Tibial nerve (tissue), 3 donors: ENCODE data around the gene WNT9A.

Experiments
- POLR2A ChIP-seq, 2 donors: fragments of 450-650 bp; IDR thresholded peaks; one replicate each; pipeline ENCODE4 v1.6.1; 2017; ENCODE audit warnings: antibody characterized with exemption in 2 of 2, mild to moderate bottlenecking in 2 of 2, moderate library complexity in 2 of 2
- TF ChIP-seq, protein P1 (sequence below), 5 experiments: fragments of 200-600 bp in 3 of 5; fragments of 450-650 bp in 2 of 5; sonication (generic) in 3 of 5; IDR thresholded peaks; one replicate each; pipeline ENCODE4 v1.5.1; 2016 to 2019; ENCODE audit warnings: antibody characterized with exemption in 5 of 5, mild to moderate bottlenecking in 3 of 5, moderate library complexity in 2 of 5

DNA sequence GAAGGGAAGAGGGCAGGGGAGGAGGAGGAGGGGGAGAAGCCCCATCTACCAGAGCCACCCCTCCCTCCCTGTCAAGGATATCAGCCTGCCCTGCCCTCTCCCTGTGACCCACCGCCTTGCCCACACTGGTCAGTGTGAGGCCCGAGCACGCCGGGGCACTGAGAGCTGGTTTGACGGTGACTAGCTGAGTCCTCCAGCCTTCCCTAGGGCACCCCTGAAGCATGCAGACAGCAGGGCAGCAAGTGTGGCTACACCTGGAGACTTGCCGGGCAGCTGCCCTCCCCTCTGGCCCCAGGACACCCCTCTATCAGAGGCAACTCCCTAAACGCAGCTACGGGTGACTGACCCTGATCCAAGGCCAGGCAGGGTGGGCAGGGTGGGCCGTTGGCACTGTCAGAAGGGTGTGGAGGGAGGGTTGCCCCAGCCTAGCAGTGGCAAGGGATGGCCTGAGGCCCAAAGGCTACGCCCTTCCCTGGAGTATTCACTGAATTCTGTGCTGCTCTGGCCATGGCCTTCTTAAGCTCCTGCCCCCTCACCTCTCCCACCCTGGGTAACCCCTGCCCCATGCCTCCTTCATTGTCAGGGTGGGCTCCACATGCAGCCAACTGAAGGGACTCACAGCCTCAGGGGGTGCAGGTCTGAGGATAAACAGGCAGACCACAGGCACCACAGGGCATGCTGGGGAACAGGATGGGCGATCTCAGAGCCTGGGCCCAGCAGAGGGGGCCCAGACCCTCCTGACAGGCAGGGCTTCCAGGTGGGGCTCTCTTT, 19.6 kb downstream of the WNT9A start:
- TF ChIP-seq, protein P1, sequence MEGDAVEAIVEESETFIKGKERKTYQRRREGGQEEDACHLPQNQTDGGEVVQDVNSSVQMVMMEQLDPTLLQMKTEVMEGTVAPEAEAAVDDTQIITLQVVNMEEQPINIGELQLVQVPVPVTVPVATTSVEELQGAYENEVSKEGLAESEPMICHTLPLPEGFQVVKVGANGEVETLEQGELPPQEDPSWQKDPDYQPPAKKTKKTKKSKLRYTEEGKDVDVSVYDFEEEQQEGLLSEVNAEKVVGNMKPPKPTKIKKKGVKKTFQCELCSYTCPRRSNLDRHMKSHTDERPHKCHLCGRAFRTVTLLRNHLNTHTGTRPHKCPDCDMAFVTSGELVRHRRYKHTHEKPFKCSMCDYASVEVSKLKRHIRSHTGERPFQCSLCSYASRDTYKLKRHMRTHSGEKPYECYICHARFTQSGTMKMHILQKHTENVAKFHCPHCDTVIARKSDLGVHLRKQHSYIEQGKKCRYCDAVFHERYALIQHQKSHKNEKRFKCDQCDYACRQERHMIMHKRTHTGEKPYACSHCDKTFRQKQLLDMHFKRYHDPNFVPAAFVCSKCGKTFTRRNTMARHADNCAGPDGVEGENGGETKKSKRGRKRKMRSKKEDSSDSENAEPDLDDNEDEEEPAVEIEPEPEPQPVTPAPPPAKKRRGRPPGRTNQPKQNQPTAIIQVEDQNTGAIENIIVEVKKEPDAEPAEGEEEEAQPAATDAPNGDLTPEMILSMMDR (IDR thresholded peaks at IDR 0.05): no peak
- no peak for TF ChIP-seq POLR2A (IDR thresholded peaks at IDR 0.05)
